Duodenal mucosa (tissue), 2 donors: ENCODE measurements around the gene ABR.
A peak's percentile ranks its signal among the peaks of the same experiment; 100 is the strongest.
"Not testable (repeated sequence)": the region's sequence is repeated elsewhere in the genome, so short reads cannot be mapped to it uniquely, and the experiment has no call there.

Experiments
- H3K27ac ChIP-seq: one replicate; pipeline ENCODE4 v1.7.0; 2013; ENCODE audit warnings: low read depth, low read length
- H3K27me3 ChIP-seq, 2 donors: one replicate each; pipeline ENCODE4 v1.7.0; 2013; ENCODE audit warnings: low read length in 2 of 2, control low read depth in 1 of 2; ENCODE audit not compliant: insufficient read depth in 2 of 2, control insufficient read depth in 1 of 2
- H3K36me3 ChIP-seq, 2 donors: one replicate each; pipeline ENCODE4 v1.7.0; 2013; ENCODE audit warnings: low read length in 2 of 2, control low read depth in 1 of 2; ENCODE audit not compliant: insufficient read depth in 2 of 2, control insufficient read depth in 1 of 2
- H3K4me1 ChIP-seq, 2 donors: one replicate each; pipeline ENCODE4 v1.7.0; 2013; ENCODE audit warnings: low read length in 2 of 2, control low read depth in 1 of 2; ENCODE audit not compliant: insufficient read depth in 2 of 2, control insufficient read depth in 1 of 2
- H3K4me3 ChIP-seq, 2 donors: one replicate each; pipeline ENCODE4 v1.7.0; 2013; ENCODE audit warnings: low read length in 2 of 2, low read depth in 1 of 2
- H3K9ac ChIP-seq, 2 donors: one replicate each; pipeline ENCODE4 v1.7.0; 2013; ENCODE audit warnings: low read length in 2 of 2, low read depth in 1 of 2
- H3K9me3 ChIP-seq, 2 donors: one replicate each; pipeline ENCODE4 v1.7.0; 2013; ENCODE audit warnings: low read length in 2 of 2, control low read depth in 1 of 2; ENCODE audit not compliant: control insufficient read depth in 1 of 2

The ABR gene

GRCh38 chr17:1003972-1004768 is 175.6 kb downstream of the ABR start:
- H3K4me3 ChIP-seq: no peak overlapping the region
- H3K27ac ChIP-seq: no peak overlapping the region
- H3K36me3 ChIP-seq: peaks cover 50 to 89% of the 10 kb centered on the region in 2 donors
- H3K27me3 ChIP-seq: no peaks in the 10 kb centered on the region
- peaks cover 7 to 34% of the 10 kb centered on the region in 2 donors for H3K4me1 ChIP-seq
- no peaks in the 10 kb centered on the region for H3K9me3 ChIP-seq
- no peak overlapping the region for H3K9ac ChIP-seq

GRCh38 chr17:1003633-1003971 is 176.2 kb downstream of the ABR start:
- peaks cover 11 to 35% of the 10 kb centered on the region in 2 donors for H3K4me1 ChIP-seq
- H3K27me3 ChIP-seq: no peaks in the 10 kb centered on the region
- H3K36me3 ChIP-seq: peaks cover 50 to 85% of the 10 kb centered on the region in 2 donors
- no peak overlapping the region for H3K4me3 ChIP-seq
- H3K27ac ChIP-seq: no peak overlapping the region
- H3K9me3 ChIP-seq: no peaks in the 10 kb centered on the region
- no peak overlapping the region for H3K9ac ChIP-seq

GRCh38 chr17:1002771-1003555 is 176.8 kb downstream of the ABR start:
- Histone ChIP-seq H3K9me3 (no peaks in the 10 kb centered on the region), H3K9ac (no peak overlapping the region), H3K4me3 (no peak overlapping the region), H3K36me3 (peaks cover 46 to 79% of the 10 kb centered on the region in 2 donors), H3K27me3 (no peaks in the 10 kb centered on the region), H3K4me1 (peaks cover 18 to 42% of the 10 kb centered on the region in 2 donors), H3K27ac (no peak overlapping the region)

DNA sequence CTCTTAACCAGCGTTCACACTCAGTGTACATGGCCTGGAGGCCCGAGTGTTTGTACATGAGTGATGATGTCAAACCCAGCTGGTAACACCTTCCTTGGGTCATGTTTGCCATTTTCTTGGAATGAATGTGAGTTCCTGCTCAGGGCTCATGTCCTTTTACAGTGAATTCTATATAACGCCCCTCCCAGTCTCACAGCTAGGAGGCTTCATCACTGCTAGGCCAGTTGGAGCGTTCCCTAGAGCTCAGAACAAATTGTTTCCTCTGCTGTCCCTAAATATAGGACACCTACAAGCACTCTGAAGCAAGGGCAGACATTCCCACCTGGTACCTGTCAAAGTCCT is 177.4 kb downstream of the ABR start:
- Histone ChIP-seq H3K27ac (no peak overlapping the region), H3K4me1 (peaks cover 21 to 48% of the 10 kb centered on the region in 2 donors), H3K9me3 (no peaks in the 10 kb centered on the region), H3K27me3 (no peaks in the 10 kb centered on the region), H3K9ac (no peak overlapping the region), H3K36me3 (peaks cover 41 to 73% of the 10 kb centered on the region in 2 donors), H3K4me3 (no peak overlapping the region)

- Histone ChIP-seq H3K27me3 (no peaks in the 10 kb centered on the region), H3K4me3 (no peak overlapping the region), H3K9me3 (no peaks in the 10 kb centered on the region), H3K36me3 (peaks cover 36 to 68% of the 10 kb centered on the region in 2 donors), H3K4me1 (peaks cover 21 to 51% of the 10 kb centered on the region in 2 donors), H3K9ac (no peak overlapping the region), H3K27ac (peak overlapping the region; percentile 28)
Measured at GRCh38 chr17:1001640-1002411, 178.0 kb downstream of the ABR start.

DNA sequence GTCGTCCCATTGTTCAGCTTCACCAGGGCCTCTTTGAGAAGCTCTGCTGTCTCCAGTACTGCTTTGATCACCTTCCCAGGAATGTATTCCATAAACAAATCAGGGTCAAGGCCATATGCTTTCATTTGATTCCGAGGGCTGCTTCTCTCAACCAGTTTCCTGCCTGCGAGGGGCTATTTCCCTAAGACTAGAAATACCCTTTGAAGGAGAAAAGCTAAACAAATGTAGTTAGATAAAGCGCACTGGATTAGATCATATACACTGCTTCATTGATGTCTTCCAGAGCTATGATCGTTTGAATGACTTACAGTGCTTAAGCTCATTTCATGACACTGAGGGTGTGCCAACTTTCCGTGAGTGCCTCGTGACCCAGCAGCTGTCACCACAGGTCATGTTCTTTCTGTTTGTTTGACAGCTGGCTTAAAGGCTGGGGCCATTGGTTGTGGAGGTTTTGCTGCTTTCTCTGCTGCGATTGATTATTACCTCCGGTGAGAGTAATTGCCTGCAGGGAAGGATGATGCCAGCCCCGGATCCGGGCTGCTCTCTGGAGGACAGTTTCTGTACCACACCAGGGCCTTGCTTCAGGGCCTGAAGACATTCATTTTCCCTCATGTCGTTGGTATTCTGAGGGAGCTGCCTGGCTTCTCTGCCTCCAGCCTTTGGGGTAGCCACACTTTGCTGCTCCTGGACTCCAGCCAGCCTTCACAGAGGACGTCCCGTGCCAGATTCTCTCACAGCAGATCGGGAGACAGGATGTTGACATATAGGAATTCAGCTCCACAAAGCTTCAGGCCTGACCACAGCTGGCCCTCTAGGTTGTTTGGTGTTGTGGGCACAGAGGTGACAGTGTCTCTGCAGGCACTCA is 179.0 kb downstream of the ABR start:
- Histone ChIP-seq H3K27ac (no peak overlapping the region), H3K9me3 (no peaks in the 10 kb centered on the region), H3K27me3 (no peaks in the 10 kb centered on the region), H3K4me1 (peaks cover 21 to 51% of the 10 kb centered on the region in 2 donors), H3K36me3 (peaks cover 31 to 60% of the 10 kb centered on the region in 2 donors), H3K9ac (no peak overlapping the region), H3K4me3 (no peak overlapping the region)

DNA sequence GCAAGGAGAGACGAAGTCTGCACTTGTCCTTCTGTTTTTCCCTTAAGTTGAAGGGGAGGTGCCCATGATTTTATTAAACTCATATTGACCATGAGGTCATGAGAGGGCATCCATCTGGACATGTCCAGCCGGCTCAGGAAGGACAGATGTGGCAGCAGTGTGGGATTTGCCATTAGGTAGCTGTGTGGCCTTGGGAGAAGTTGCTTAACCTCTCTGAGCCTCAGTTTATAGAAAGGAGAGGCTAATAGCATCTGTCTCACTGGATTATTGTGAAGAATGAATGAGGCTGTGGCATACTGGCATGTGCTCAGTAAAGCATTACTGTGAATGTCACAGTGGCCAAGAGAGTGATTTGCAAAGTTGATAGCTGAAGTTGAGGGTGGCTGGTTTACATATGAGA is 181.7 kb downstream of the ABR start:
- Histone ChIP-seq H3K9ac (peak overlapping the region; percentile 95 to 99), H3K27me3 (no peaks in the 10 kb centered on the region), H3K4me3 (peak overlapping the region; percentile 100), H3K27ac (no peak overlapping the region), H3K36me3 (peaks cover 19 to 36% of the 10 kb centered on the region in 2 donors), H3K9me3 (no peaks in the 10 kb centered on the region), H3K4me1 (peaks cover 21 to 41% of the 10 kb centered on the region in 2 donors)

- Histone ChIP-seq H3K9me3 (no peaks in the 10 kb centered on the region), H3K27ac (peak within 1 kb of the TSS; percentile 75), H3K36me3 (peaks cover 11 to 22% of the 10 kb centered on the region in 2 donors), H3K4me1 (peaks cover 14 to 30% of the 10 kb centered on the region in 2 donors), H3K27me3 (no peaks in the 10 kb centered on the region), H3K9ac (peak within 1 kb of the TSS; percentile 95 to 99), H3K4me3 (peak within 1 kb of the TSS; percentile 100)
Measured at GRCh38 chr17:996554-997344, 183.0 kb downstream of the ABR start, which contains the start of gene TIMM22. Gene TIMM22 (plus strand): TSS chr17:997129. CDS start chr17:997143, 14 bp downstream.

DNA sequence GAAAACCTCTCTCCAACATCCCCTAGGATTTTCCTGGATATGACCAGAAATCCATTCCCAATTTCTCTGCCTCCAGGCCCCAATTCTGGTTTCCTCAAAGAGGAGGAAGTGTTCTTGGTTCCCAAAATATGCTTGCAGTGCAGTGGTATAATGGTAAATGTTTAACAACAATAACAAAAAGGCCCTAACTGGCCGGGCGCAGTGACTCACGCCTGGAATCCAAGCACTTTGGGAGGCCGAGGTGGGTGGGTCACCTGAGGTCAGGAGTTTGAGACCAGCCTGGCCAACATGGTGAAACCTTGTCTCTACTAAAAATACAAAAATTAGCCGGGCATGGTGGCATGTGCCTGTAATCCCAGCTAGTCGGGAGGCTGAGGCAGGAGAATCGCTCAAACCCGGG is 184.5 kb downstream of the ABR start:
- not testable (repeated sequence) for H3K4me3 ChIP-seq, H3K27ac ChIP-seq, H3K9ac ChIP-seq, H3K27me3 ChIP-seq, H3K36me3 ChIP-seq, H3K9me3 ChIP-seq
- H3K4me1 ChIP-seq: peaks cover 14 to 18% of the 10 kb centered on the region in 2 donors
